ENCODE data around the gene ENPEP.
"Not testable (repeated sequence)": the region's sequence is repeated elsewhere in the genome, so short reads cannot be mapped to it uniquely, and the experiment has no call there.

ENPEP gene, protein sequence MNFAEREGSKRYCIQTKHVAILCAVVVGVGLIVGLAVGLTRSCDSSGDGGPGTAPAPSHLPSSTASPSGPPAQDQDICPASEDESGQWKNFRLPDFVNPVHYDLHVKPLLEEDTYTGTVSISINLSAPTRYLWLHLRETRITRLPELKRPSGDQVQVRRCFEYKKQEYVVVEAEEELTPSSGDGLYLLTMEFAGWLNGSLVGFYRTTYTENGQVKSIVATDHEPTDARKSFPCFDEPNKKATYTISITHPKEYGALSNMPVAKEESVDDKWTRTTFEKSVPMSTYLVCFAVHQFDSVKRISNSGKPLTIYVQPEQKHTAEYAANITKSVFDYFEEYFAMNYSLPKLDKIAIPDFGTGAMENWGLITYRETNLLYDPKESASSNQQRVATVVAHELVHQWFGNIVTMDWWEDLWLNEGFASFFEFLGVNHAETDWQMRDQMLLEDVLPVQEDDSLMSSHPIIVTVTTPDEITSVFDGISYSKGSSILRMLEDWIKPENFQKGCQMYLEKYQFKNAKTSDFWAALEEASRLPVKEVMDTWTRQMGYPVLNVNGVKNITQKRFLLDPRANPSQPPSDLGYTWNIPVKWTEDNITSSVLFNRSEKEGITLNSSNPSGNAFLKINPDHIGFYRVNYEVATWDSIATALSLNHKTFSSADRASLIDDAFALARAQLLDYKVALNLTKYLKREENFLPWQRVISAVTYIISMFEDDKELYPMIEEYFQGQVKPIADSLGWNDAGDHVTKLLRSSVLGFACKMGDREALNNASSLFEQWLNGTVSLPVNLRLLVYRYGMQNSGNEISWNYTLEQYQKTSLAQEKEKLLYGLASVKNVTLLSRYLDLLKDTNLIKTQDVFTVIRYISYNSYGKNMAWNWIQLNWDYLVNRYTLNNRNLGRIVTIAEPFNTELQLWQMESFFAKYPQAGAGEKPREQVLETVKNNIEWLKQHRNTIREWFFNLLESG

DNA sequence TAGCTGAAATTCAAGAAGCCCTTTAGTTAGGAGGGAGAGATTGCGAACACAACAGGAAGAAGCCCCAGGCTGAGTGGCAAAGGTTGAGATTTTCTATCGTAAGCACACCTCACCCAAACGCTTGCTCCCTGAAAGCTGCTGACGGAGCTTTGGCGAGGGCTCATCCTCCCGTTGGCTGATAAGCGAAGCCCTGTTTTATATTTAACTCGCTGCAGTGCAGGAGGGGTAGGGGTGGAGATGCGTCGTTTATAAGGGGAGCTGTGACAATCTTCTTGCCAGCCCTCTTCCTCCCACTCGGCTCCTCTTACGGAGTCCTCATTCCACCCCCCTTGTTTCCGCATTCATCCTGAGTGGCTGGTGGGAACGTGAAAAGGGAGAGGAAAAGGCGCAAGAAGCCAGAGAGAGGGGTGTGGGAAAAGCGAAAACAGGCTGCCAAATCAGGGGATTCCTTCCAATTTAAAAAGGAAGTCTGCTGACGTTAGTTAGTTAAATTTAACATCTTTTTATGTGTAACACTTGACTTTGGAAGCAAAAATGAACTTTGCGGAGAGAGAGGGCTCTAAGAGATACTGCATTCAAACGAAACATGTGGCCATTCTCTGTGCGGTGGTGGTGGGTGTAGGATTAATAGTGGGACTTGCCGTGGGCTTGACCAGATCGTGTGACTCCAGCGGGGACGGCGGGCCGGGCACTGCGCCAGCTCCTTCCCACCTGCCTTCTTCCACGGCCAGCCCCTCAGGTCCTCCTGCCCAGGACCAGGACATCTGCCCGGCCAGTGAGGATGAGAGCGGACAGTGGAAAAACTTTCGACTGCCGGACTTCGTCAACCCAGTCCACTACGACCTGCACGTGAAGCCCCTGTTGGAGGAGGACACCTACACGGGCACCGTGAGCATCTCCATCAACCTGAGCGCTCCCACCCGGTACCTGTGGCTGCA is at the start of gene ENPEP:
Gene ENPEP, plus strand, starts transcription at position 275 of the 938 bp plus-strand sequence. Its CDS starts 260 bp downstream, at position 535.
- no peak for DNase-seq

DNA sequence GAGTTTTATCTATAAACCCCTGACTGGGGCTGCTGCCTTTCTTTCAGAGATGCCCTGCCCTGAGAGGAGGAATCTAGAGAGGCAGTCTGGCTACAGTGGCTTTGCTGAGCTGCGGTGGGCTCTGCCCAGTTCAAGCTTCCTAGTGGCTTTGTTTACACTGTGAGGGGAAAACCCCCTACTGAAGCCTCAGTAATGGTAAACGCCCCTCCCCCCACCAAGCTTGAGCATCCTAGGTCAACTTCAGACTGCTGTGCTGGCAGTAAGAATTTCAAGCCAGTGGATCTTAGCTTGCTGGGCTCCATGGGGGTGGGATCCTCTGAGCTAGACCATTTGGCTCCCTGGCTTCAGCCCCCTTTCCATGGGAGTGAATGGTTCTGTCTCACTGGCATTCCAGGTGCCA is 44.1 kb upstream of the ENPEP start:
- not testable (repeated sequence) for DNase-seq

DNA sequence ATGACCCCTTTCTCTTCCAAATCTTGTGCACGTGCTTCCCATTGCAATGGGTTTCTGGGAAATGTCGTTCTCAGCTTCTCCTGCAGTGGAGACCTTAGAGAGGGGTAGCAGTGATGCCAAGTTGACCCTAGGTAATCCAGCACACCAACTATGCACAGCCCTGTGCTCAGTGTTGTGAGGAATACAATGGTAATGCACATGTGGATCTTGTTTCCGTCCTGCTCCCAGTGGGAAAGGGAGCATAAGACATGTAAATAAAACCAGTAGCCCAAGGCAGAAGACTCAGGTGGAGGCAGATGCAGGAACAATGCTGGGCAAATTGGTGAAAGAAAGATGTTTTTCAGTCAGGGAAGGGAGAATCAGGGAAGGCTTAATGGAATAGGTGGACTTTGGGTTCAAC is 38.7 kb upstream of the ENPEP start:
- DNase-seq, result not testable (repeated sequence)

DNA sequence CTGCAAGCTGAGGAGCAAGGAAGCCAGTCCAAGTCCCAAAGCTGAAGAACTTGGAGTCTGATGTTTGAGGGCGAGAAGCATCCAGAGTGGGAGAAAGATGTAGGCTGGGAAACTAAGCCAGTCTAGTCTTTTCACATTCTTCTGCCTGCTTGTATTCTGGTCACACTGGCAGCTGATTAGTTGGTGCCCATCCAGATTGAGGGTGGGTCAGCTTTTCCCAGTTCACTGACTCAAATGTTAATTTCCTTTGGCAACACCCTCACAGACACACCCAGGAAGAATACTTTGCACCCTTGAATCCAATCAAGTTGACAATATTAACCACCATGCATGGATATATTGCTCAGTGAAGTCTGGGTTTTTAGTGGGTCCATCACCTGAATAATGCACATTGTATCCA is 36.7 kb upstream of the ENPEP start:
- DNase-seq, result not testable (repeated sequence)

DNA sequence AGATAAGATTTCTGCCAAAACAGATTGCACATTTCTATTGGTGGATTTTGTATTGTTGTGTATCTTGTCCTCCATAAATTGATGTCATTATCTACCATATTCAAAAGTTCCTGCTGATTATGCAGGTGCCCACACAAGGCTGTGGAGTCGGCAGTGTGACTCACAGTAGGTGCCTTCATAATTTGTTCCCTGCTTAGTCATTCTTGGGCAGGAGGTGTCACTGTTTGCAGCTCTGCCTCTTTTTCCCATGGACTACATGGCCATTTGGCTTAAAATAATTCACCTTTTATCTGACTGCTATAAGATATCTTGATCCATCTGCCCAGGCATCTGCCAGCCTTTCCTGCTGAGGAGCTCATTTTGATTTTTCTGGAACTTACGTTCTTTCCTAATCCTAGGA is 33.6 kb upstream of the ENPEP start:
- no peak for DNase-seq

DNA sequence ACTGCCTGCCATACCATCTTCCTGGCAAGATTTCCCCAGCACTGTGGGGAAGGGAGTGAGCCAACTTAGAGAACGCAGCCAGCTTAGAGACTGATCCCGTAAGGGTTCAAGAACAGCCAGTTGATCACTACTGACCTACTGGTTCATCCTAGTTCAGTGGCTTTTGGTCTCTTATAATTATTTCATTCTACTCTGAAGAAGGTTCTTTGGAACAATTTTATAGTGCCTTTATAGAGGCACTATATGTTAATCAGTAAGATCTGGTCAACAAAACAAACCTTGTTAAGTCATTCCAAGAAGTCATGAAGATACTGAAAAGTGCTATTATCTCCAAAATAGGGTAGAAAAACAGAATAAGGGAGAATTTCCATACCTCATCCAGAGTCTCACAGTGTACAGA is 33.2 kb upstream of the ENPEP start:
- no peak for DNase-seq

DNA sequence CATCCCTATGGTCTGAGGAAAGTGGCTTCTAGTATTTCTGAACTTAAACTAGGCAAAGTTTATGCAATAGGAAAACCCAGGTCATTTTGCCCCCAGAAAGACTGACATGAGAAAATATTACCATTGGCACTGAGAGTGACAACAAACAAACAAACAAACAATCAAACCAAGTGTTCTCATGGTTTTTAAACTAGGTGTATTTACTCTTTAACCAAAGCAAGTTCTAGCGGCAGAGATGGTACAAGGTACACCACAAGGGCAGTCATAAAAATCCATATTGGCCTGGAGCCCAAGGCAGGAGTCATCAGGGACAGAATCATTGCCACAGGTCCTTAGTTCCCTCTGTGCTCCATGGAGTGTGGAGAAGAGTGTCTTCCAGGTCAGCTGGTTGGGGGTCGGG is 26.0 kb upstream of the ENPEP start:
- no peak for DNase-seq

DNA sequence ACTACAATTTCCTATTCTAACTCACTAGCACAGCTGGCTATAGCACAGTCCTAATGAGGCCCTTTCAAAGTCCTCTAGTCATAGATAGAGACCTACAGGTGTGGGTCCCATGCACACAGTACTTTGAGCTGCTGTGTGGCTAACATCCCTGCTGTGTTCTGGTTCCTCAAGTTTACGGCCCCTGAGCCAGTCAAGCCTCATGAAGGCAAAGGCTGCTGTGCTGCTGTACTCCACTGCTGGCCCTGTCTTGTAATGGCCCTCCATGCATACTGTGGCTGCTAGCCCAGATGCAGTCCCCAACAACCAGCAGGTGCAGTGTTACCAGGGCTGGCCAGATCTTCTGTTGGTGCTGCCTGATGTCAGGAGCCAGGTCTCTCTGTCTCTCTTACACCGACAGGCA is 23.4 kb upstream of the ENPEP start:
- no peak for DNase-seq

DNA sequence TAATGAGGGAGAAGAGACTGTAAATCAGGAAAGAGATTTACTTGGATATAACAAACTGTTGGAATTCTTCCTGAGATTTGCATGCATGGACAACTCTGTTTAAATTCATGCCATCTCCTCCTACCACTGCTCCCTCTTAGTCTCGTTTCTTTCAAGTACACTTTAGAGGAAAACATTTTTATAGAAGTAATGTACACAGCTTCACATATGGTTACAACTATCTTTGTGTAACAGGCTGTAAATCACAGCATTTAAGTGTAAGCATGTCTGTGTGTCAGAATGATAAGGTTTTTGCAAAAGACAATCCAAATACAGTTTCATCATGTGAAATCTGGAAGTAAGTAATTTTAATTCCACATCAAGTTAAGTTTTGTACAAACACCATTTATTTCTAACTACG is 21.5 kb upstream of the ENPEP start:
- no peak for DNase-seq

DNA sequence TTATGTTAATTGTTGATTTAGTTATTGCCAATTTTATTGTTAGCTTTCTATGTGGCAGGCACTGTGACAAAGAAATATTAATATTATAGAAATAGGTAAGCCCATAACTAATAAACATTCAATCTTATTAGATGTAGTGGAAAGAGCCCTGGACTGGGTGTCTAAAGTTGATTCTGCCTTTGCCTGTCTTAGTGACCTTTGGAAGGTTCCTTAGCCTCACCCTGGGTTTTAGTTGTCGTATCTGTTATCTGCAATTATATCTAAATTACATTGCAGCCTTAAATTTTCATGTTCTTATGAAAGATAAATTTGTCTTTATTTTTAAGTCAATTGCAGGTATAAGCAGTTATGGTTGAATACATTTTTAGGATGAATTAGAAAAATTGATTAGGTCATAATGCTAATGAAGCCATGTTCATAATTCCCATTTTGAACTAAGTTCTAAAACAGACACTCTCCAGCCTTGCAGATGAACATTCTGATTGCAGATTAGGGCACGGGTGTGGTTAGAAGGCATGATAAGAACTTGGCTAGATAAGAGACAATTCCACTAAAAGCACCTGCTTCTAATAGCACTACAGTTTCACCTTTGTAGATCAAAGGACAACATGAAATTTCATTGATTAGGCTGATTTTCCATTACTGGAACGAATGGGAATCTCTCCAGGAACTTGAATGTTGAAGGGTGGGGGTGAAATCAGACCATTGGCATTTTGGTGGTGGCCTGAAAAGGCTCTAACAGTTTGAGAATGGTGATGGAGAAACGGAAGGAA is 17.3 kb upstream of the ENPEP start:
- DNase-seq, result no peak

DNA sequence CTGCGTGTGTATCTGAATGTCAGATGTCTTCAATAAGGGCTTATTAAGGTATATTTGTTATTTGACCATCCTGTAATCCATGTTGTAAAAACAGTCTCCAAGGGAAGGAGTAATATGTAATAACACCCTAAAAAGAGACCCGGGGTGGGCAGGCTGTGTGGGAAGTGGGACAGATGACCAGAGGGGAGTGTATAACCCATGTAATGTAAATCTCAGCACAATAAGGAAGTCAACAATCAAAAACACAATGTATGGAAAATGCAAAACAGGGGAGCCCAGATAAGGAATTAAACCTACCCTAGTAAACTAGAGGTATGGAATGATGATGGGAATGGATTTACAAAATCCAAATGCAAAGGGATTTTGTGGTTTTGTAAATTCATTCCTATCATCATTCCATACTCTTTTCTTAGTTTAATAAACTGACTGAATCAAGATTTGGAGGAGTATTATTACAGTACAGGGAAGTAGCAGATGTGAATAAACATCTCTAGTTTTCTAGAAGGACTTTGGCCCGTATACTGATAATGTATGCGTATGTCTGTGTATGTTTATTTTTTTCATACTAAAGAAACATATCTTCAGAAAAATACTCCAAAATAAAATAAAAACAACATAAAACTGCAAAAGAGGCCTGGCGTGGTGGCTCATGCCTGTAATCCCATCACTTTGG is 15.7 kb upstream of the ENPEP start:
- DNase-seq, result no peak

DNA sequence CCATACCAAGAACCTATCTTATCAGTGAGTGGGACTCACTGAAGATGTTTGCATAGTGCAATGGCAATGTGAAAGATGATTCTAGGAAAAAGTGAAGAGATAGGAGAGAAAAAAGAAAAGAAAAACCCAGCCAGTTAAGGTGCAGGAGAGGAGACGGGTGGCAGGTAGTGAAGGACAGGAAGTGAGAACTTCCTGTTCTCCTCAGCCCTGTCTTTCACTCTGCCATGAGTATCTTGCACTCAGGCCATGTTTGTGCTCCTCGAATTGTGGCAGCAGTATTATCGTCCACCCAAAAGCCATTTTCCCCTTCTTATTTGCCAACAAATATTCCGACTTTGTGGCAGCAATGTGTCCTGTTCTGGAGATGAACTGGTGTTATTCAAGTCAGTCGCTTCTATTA is 8.6 kb upstream of the ENPEP start:
- DNase-seq, result no peak

DNA sequence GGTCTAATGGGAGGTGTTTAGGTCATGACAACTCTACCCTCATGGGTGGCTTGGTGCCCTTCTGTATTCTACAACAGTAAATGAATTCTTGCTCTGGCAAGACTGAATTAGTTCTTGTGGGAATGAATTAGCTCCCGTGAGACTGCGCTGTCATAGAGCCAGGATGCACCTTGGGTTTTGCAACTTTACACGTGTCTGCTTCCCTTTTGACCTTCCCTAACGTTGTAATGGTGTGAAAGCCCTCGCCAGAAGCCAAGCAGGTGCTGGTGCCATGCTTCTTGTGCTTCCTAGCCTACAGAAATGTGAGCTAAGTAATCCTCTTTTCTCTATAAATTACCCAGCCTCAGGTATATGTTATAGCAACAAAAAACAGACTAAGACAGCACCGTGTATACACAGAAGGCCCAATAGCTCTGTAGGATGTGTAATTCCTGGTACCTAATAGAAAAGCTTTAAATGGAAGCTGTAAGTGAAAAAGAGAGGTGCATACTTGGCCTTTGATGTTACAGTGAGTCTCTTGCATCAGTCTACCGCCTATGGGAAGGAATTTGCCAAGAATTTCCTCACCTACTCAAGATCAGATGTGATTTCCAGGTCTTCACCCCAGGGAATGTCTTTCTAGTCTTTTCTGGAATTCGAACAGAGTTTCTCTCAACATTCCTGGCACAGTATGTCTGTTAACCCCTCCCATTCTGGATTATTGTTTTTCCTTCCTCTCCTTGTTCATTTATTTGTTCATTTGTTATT is 3.2 kb upstream of the ENPEP start:
- DNase-seq, result no peak

DNA sequence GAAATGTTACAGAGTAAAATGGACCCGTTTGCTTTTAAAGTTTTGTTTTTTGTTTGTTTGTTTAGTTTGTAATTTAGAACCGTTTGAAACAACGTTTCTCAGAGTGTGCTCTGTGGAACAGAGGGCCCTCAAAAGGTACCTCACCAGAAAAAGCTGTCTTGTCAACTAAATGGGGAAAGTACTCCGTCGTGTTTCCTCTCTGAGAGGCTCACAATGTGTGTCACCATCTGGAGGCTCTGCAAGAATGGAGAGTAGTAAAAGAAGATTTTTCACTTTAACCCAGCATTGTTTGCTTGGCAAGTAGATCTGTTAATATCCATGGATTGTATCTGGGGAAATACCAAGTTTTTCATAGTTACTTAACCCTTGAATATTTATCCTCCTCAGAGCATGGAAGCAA is 1.5 kb upstream of the ENPEP start:
- no peak for DNase-seq

DNA sequence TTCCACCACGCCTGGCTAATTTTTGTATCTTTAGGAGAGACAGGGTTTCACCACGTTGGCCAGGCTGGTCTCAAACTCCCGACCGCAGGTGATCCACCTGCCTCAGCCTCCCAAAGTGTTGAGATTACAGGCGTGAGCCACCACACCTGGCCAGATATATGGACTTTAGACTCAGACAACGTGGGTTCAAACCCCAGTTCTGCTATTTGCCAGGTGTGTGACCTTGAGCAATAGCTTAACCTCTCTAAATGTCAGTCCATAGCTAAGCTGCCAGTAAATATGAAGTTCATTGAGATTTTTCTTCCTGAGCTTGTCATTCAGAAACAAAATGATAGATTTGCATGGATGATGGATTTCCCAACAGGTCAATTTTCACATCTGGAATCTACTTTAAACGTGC is 875 bp upstream of the ENPEP start:
- DNase-seq, result not testable (repeated sequence)

DNA sequence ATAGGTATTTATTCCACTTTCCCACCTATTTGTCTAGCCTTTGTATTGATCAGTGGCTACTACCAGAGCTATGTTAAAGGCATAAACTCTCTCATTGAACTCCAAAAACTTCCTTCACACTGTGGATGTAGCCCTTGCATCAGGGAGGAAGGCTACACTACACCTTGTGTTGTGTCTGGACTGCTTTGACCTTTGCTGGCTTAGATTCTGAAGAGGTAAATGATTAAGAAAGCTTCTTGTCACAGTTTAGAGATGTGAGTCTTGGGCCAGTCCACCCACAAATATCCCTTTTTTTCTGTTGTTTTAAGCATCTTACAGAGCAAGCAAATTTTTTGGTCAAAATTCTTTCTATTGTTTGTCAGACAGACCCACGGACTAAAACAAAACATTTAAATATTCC is 1.9 kb downstream of the ENPEP start:
- no peak for DNase-seq

DNA sequence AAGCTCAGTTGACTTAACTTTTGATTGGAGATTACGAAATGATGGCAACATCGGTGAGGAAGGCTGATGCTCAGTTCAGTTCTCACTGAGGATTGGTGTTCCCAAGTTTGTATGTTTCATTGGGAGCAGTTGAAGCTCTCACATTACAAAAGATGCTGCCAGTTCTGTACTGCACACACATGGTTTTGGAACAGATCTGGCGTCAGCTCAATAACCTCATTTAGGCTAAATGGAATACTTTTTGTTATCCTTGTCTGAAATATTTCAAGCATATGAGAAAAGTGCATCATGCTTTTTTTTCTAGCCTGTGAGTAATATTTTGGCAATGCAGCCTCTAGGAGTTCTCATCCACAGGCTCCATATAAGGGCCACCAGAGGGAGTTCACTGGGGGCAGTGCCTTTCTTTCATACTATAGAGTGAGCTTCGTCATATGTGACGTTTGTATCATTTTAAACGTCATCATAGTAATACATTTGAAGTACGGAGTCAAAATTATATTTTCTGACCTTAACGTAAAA is 4.1 kb downstream of the ENPEP start:
- no peak for DNase-seq

DNA sequence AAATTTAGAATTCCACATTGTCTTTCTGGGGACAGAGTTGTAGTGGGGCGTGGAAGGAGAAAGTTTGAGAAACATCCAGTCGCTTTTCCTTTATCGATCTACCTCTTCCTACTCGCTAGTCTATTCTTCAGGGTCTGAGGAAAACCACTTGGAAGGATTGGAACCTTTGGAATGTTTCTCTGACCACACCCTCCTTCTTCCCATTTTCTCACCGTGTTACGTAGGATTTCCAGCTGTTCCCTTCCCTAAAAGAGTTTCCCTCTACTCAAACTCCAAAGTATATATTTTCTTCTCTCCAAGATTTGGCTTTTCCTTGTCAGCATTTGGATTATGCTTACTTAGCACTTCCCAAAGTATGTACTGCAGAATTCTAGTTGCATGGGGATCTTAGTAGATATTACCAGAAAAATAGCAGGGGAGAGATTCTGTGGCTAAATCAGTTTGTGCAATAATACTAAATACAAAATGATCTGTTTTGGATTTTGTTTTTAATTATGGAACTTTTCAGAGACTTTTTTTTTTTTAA is 4.9 kb downstream of the ENPEP start:
- DNase-seq, result no peak

DNA sequence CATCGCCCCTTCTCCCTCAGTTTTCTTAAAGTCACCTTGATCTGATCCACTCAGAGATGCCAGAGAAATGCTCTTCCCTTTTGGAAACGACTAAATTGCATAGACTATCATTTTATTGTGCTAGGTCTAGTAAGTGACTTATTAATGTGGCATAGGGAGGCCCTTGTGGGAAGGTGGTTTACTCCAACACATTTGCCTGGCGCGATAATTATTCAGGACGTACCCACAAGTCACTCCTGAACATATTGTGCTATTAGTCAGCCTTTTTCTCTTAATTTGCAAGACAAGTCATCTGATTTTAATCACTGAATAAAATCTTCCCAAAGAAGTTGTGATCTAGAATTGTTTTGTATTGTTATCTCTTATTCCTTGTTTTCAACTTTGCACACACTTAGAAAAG is 7.6 kb downstream of the ENPEP start:
- no peak for DNase-seq

DNA sequence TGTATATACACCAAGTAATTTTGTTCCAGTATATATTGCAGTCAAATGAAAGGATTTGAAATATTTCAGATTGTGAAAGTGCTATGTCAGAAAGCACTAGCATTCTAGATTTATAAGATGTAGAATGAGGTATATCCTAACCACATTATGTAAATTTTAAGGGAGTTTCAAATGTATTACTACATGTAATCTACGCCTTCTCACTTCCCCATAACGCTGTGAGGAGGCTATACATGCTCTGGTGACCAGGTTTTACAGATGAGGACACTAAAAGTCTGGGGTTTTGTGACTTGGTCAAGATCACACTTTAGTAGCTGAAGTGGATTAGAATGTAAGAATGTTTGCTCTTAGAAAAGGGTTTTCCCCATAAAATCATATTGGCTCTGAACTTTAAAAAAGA is 8.1 kb downstream of the ENPEP start:
- DNase-seq, result no peak

Measured in NCI-H748 treated with DMSO at 0.1 percent for 48 hours (cell line).